Measurements from ENCODE around the gene ZBTB42.

DNA sequence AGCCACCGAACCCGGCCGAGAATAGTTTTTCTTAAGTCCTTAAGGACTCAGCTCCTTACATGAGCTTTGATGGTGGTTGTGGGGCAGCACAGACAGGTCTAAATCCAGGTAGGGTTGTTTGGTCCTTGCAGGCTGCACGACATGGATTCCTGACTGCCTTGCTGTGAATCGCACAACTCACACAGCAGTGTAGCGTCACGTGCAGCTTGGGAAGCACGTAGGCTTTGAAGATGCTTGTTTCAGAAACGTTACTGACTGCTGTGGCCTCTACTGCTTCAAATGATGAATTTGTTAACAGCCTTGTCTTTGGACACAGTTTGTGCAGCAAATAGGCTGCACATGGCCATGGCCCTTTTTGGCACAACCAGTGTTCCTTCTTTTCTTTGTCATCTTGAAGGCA is 29.9 kb downstream of the ZBTB42 start:
- TF ChIP-seq, protein P1, sequence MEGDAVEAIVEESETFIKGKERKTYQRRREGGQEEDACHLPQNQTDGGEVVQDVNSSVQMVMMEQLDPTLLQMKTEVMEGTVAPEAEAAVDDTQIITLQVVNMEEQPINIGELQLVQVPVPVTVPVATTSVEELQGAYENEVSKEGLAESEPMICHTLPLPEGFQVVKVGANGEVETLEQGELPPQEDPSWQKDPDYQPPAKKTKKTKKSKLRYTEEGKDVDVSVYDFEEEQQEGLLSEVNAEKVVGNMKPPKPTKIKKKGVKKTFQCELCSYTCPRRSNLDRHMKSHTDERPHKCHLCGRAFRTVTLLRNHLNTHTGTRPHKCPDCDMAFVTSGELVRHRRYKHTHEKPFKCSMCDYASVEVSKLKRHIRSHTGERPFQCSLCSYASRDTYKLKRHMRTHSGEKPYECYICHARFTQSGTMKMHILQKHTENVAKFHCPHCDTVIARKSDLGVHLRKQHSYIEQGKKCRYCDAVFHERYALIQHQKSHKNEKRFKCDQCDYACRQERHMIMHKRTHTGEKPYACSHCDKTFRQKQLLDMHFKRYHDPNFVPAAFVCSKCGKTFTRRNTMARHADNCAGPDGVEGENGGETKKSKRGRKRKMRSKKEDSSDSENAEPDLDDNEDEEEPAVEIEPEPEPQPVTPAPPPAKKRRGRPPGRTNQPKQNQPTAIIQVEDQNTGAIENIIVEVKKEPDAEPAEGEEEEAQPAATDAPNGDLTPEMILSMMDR (IDR thresholded peaks at IDR 0.05), result no peak
- TF ChIP-seq POLR2A (IDR thresholded peaks at IDR 0.05), result no peak

All from tibial nerve (tissue), 3 donors.